DMS79 treated with DMSO at 0.1 percent for 48 hours (cell line): Measurements from ENCODE around the gene MTFR1L.

Experiments
- DNase-seq: peaks from one replicate; lab custom pipeline; 2025; lab: John Stamatoyannopoulos, UW

MTFR1L gene

DNA sequence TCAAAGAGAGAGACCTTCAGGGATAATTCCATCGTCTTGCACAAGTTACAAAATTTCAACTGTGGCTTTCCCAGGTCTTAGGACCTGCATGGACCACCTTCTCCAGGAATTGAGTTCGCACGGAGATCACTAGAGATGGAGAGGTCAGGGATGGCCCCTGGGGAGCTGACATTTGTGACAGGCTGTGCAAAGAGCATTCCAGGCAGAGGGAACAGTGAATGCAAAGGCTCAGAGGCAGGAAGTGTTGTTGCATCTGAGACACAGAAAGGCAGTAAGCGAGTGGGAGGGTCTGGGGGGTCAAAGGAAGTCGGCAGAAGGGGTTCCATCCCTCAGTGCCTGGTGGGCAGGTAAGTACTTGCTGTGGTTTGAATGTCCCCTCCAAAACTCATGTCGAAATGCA lies 29.3 kb upstream of the MTFR1L start:
- no peak for DNase-seq

- DNase-seq = no peak
These were observed 27.6 kb upstream of the MTFR1L start for GRCh38 chr1:25792115-25792514.

GRCh38 chr1:25793585-25794170 lies 26.1 kb upstream of the MTFR1L start:
- no peak for DNase-seq

DNA sequence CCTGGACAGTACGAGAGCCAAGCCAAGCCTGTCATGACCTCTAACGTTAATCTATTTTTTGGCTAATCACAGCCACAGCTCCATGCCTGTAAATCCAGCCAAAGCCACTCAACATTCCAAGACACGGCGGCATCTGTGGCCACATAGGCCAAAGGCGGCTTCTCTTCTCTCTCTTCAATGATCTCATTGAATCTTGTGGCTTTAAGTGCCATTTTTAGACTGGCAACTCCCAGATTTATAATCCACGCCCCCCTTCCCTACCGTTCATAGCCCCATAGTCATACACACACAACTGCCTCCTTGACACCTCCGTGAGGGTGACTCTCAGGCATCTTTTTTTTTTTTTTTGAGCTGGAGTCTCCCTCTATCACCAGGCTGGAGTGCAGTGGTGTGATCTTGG lies 25.4 kb upstream of the MTFR1L start:
- DNase-seq = no peak

DNA sequence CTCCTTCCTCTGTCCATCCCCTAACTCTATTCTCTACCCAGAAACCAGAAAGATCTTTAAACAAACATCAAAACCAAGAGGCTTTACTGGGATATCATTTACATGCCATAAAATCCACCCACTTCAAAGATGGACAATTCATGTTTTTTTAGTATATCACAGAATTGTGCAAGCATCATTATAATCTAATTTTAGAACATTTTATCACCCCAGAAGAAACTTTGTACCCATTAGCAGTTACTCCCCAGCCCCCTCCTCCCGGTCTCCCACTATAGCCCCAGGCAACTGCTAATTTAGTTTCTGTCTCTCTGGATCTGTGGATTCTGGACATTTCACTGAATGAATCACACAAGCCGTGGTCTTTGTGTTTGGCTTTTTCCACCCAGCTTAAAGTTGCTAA lies 24.5 kb upstream of the MTFR1L start:
- DNase-seq = no peak

DNA sequence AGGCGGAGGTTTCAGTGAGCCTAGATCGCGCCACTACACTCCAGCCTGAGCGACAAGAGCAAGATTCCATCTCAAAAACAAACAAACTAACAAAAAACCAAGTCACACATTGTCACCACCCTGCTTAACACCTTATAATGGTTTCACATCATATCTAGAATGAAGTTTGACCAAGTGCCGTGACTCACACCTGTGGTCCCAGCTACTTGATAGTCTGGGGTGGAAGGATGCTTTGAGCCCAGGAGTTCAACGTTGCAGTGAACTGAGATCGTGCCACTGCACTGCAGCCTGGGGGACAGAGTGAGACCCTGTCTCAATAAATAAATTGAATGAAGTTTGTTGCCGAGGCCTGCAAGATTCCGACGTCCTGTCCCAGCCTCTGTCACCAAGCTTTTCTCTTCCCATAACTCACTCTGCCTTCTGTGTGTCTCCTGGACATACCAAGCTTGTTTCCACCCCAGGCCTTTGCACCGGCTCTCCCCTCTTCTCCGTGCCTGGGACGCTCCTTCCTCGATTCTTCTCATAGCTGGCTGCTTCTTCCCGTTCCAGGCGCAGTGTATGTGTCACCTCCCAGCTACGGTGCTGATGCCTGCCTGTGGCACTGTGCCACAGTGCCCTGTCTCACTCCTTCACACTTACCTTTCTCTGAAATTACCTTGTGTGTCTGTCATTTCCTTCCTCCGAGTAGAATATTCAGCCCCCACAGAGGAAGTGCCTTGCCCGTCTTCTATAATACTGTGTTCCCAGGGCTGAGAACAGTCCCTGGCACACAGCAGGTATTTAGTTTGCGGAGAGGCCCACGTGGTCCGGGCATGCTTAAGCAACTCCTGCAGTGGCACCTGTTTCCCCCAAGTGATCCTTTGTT lies 23.6 kb upstream of the MTFR1L start:
- peak; percentile 99 for DNase-seq

DNA sequence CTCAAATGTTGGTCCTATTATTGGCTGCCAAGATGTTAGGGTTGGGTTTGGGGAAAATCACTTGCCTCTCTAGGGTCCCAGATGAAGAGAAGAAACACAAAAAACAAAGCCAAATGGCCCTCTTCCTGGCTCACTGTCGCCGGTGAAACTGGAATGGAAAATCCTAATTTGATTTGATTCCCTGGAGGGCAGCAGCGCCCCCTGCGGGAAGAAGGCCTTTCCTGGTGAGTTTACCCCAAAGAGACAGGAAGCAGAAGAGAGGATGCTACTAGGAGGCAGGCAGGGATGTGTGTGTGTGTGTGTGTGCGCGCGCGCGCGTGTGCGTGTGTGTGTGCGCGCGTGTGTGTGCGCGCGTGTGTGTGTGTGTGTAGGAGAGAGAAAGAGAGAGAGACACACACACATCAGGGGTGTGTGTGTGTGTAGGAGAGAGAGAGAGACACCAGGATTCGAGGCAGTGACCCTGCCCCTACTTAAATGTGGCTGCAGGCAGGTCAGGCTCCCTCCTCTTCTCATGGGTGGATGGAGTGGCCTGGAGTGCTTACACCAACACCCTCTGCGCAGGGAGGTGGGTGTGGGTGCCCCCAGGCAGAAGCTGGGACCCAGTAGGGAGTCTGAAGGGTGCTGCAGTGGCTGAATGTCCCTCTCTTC lies 22.8 kb upstream of the MTFR1L start:
- peak; percentile 99 for DNase-seq

DNA sequence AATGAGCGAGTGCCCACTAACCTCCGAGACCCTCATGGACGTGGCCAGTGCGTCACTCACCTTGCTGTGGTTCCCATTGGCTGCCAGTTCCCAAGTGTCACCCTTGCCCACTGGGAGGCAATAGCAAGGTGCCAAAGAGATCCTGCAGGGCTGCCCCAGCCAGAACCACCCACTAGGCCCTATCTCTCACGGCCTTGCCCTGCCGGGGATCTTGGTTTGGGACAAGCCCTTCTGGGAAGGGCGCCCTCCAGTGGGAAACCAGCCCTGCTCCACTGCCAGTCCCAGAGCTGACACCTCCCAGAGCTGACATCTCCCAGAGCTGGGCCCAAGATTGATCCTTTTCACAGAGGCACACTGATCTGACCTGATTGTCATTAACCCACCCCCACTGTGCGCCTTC lies 21.8 kb upstream of the MTFR1L start:
- DNase-seq = no peak

- DNase-seq = peak; percentile 70
These were observed 20.9 kb upstream of the MTFR1L start for GRCh38 chr1:25798666-25799351.

- peak; percentile 76 for DNase-seq
These were observed 20.3 kb upstream of the MTFR1L start for GRCh38 chr1:25799352-25799934.

DNA sequence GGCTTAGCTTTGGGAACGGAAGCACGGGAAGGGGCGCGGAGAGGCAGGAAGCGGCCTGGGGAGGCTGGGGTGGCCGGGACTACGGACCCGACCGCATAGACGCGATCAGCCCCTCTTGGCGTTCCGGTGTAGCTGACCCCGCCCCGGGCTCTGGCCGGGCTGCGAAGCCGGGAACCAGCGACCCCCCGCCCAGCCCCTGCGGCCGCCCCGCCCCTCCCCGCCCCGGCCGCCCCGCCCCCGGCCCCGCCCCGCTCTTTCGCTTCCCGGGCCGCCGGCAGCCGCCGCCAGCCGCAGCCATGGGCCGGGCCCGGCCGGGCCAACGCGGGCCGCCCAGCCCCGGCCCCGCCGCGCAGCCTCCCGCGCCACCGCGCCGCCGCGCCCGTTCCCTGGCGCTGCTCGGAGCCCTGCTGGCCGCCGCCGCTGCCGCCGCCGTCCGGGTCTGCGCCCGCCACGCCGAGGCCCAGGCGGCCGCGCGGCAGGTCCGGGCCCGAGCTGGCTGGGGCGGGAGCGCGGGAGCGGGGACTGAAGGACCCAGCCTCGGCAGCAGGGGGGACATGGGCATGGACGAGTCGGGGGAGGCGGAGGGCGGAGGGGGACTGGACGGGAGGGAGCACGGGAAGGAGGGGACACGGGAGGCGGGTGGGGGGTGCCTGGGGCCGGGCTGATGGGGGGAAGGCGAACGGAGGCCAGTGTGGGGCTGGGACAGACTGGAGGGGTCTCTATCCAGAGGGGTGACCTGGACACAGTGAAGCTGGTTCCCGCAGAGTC lies 19.6 kb upstream of the MTFR1L start, which contains the start of gene SELENON:
TSS of gene SELENON (plus strand) at position 259 of the 768 bp plus-strand sequence. CDS start at position 297, 38 bp downstream.
- peak; percentile 76 for DNase-seq

DNA sequence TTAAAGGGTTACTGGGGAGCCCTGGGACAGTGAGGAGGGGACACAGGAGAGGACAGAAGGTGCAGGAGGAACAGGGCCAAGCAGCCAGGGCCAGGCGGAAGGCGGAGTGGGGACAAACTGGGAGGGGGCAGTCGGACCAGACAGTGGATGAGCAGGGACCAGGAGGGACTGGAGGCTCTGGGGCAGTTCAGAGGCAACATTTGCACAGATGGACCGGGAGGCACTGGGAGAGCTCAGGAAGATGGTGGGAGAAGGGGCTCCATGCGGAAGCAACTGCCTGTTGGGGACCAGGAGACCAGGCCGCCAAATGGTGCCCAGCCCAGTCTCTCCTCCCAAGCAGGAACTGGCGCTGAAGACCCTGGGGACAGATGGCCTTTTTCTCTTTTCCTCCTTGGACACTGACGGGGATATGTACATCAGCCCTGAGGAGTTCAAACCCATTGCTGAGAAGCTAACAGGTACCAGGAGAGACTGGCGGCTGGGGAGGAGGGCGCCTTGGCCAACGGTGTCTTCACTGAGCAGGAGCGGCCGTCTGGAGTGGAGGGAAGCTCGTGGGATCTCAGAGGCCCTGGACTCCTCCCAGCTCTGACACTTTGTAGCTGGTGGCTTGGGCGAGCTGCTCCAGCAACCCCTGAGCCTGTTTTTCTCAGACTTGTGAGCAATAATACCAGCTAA lies 18.9 kb upstream of the MTFR1L start:
- DNase-seq = no peak

- no peak for DNase-seq
These were observed 16.8 kb upstream of the MTFR1L start for GRCh38 chr1:25802915-25803314.

GRCh38 chr1:25803368-25803767 lies 16.4 kb upstream of the MTFR1L start:
- DNase-seq = no peak

GRCh38 chr1:25804244-25804963 lies 15.3 kb upstream of the MTFR1L start:
- DNase-seq = no peak

GRCh38 chr1:25804964-25805862 lies 14.5 kb upstream of the MTFR1L start:
- no peak for DNase-seq

- DNase-seq = no peak
These were observed 13.9 kb upstream of the MTFR1L start for GRCh38 chr1:25805863-25806225.

DNA sequence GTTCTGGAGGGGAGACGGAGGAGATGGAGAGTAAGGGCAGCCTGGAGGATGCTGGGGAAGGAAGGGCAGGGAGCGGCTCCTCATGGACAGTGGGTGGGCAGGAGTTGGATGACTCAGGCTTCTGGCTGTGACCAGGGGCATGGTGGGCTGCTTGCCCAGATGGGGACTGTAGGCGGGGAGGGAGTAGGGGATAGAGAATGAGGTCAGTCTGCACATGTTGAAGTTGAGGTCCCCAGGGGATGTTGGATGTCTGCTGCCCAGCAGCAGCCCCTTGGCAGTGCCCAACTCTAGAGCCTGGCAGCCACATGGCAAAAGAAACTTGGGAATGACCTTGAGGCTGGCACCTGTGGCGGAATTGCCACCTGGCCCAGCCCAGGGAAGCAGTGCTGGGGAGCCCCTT lies 13.3 kb upstream of the MTFR1L start:
- DNase-seq = no peak
